A549 (cell line): ENCODE data around the gene SDR39U1. TPM values are rescaled to one million over a fixed set of nuclear protein-coding genes. Genes with fewer than 3 reads are reported as not detected.

Experiments used
- ATAC-seq, 2 experiments: fragments of 200-7000 bp in 1 of 2; fragments of >200 bp in 1 of 2; cut with Nextera tagmentation in 1 of 2; cut with Tn5 transposase in 1 of 2; 3 replicates each; pipeline versions ENCODE4 v1.8.0 to v1.9.1; 2018 to 2020; ENCODE audit warnings: mild to moderate bottlenecking in 1 of 2, moderate library complexity in 1 of 2
- CTCF ChIA-PET: fragments of 300-600 bp; sonication (Branson Sonifier 250); formaldehyde crosslinking; extraction: SDS; loops from one replicate; lab custom pipeline; 2021; ENCODE audit warnings: antibody characterized with exemption, inconsistent platforms; lab: Yijun Ruan, JAX
- POLR2A ChIA-PET: fragments of 350-600 bp; formaldehyde crosslinking; extraction: SDS; loops from one replicate; lab custom pipeline; 2021; ENCODE audit warnings: antibody characterized with exemption, inconsistent platforms; lab: Yijun Ruan, JAX
- DNase-seq, 2 experiments: peaks; one replicate each; pipeline versions ENCODE4 v3.0.0 to v3.0.0-alpha.2; 2011 to 2016; ENCODE audit warnings: low read depth in 1 of 2, low spot score in 1 of 2
- FAIRE-seq: peaks from 2 replicates; lab custom pipeline; 2011; peaks lifted over from hg19 to GRCh38; lab: Jason Lieb, UNC
- H3K27ac ChIP-seq, 2 experiments: fragments of >200 bp; sonication (Bioruptor Twin); formaldehyde crosslinking; 3 replicates each; pipeline ENCODE4 v1.5.1; 2016 to 2017
- H3K4me1 ChIP-seq: fragments of >200 bp; sonication (Bioruptor Twin); formaldehyde crosslinking; 3 replicates; pipeline ENCODE4 v1.6.1; 2016
- H3K4me2 ChIP-seq: fragments of >200 bp; sonication (Bioruptor Twin); formaldehyde crosslinking; 3 replicates; pipeline ENCODE4 v1.6.1; 2016
- H3K4me3 ChIP-seq: fragments of >200 bp; sonication (Bioruptor Twin); formaldehyde crosslinking; 3 replicates; pipeline ENCODE4 v1.5.1; 2016
- H3K9me3 ChIP-seq: fragments of >200 bp; sonication (Bioruptor Twin); formaldehyde crosslinking; 3 replicates; pipeline ENCODE4 v1.6.1; 2016
- BHLHE40 ChIP-seq: IDR thresholded peaks from 2 replicates; pipeline ENCODE4 v1.6.1; 2012; ENCODE audit warnings: low read depth, low read length, inconsistent platforms
- CHD4 ChIP-seq: fragments of 200-600 bp; sonication (generic); IDR thresholded peaks from 2 replicates; pipeline ENCODE4 v1.6.1; 2016; ENCODE audit warnings: antibody characterized with exemption, mild to moderate bottlenecking, borderline replicate concordance
- FOSB ChIP-seq: fragments of 250-450 bp; sonication (Bioruptor Pico); IDR thresholded peaks from 2 replicates; pipeline ENCODE4 v1.5.0; 2020; ENCODE audit warnings: mild to moderate bottlenecking, moderate library complexity
- FOSL2 ChIP-seq, 2 experiments: fragments of 450-650 bp in 1 of 2; fragments of >200 bp in 1 of 2; sonication (Bioruptor Twin) in 1 of 2; formaldehyde crosslinking; IDR thresholded peaks; 2 replicates each; pipeline versions ENCODE4 v1.5.0 to v1.6.1; 2016 to 2020; ENCODE audit warnings: mild to moderate bottlenecking in 1 of 2, moderate library complexity in 1 of 2
- JUN ChIP-seq, 2 experiments: fragments of >200 bp; sonication (Bioruptor Twin); formaldehyde crosslinking; IDR thresholded peaks; 2 replicates in 1 of 2; 3 replicates in 1 of 2; pipeline ENCODE4 v1.6.1; 2016 to 2017
- MAZ ChIP-seq: fragments of 150-350 bp; IDR thresholded peaks from 2 replicates; pipeline ENCODE4 v1.6.1; 2014; ENCODE audit warnings: antibody characterized with exemption, low read depth, low read length, borderline replicate concordance
- NFE2L2 ChIP-seq: fragments of 150-350 bp; conservative IDR thresholded peaks from 2 replicates; pipeline ENCODE4 v1.6.1; 2014; ENCODE audit warnings: low read length
- NR3C1 ChIP-seq: fragments of >200 bp; sonication (Bioruptor Twin); formaldehyde crosslinking; IDR thresholded peaks from 3 replicates; pipeline ENCODE4 v1.6.1; 2017
- POLR2AphosphoS2 ChIP-seq: conservative IDR thresholded peaks from 2 replicates; pipeline ENCODE4 v1.6.1; 2012; ENCODE audit warnings: low read length, improper control_type of control experiment, inconsistent platforms
- RNF2 ChIP-seq: fragments of 200-600 bp; sonication (generic); IDR thresholded peaks from 2 replicates; pipeline ENCODE4 v1.6.1; 2016; ENCODE audit warnings: low read depth, mild to moderate bottlenecking, antibody characterized with exemption, moderate library complexity, borderline replicate concordance
- TFCP2L1 ChIP-seq: fragments of 250-450 bp; sonication (Bioruptor Pico); IDR thresholded peaks from 2 replicates; pipeline ENCODE4 v1.5.0; 2021; ENCODE audit warnings: mild to moderate bottlenecking
- ZC3H11A ChIP-seq: fragments of 450-650 bp; IDR thresholded peaks from 2 replicates; pipeline ENCODE4 v1.6.1; 2014; ENCODE audit warnings: antibody characterized with exemption, mild to moderate bottlenecking
- ZFP36 ChIP-seq: fragments of 450-650 bp; IDR thresholded peaks from 2 replicates; pipeline ENCODE4 v1.6.1; 2014; ENCODE audit warnings: borderline replicate concordance; ENCODE audit not compliant: partially characterized antibody
- ZSCAN20 ChIP-seq: fragments of 250-450 bp; sonication (Bioruptor Pico); IDR thresholded peaks from 2 replicates; pipeline ENCODE4 v1.8.0; 2022; ENCODE audit warnings: mild to moderate bottlenecking, moderate library complexity
- WGBS: methylation state at CpG from one replicate; pipeline ENCODE4 v1.1.6; 2017; ENCODE audit errors: missing lambda C conversion rate; 5-methylcytosine and 5-hydroxymethylcytosine counted together
- polyA plus RNA-seq, 4 experiments: library from polyadenylated mRNA; depleted of rRNA in 3 of 4; stranded (reverse); fragments of >200 nt; fragmentation: RNase III in 1 of 4; extraction: RNeasy Plus Mini Kit Qiagen cat#74134 plus additional on column Dnase treatment in 1 of 4; gene quantifications; 2 replicates in 3 of 4; 3 replicates in 1 of 4; pipeline ENCODE4 v1.2.3, GENCODE V29; 2011 to 2017
- TF ChIP-seq, protein P1 (sequence below): fragments of 150-350 bp; IDR thresholded peaks from 2 replicates; pipeline ENCODE4 v1.6.1; 2014; ENCODE audit warnings: low read depth, mild to moderate bottlenecking, low read length
- TF ChIP-seq, protein P2 (sequence below): fragments of 200-600 bp; sonication (generic); IDR thresholded peaks from 2 replicates; pipeline ENCODE4 v1.6.1; 2016; ENCODE audit warnings: antibody characterized with exemption, mild to moderate bottlenecking, moderate library complexity
- TF ChIP-seq, protein P3 (sequence below): IDR thresholded peaks from 2 replicates; pipeline ENCODE4 v1.6.1; 2012; ENCODE audit warnings: low read depth, borderline replicate concordance
- TF ChIP-seq, protein P4 (sequence below): IDR thresholded peaks from 2 replicates; pipeline ENCODE4 v1.6.1; 2012
- TF ChIP-seq, protein P5 (sequence below): fragments of 250-450 bp; sonication (Bioruptor Pico); IDR thresholded peaks from 2 replicates; pipeline ENCODE4 v1.5.0; 2021; ENCODE audit warnings: mild to moderate bottlenecking, moderate library complexity, borderline replicate concordance
- TF ChIP-seq, protein P6 (sequence below): fragments of >200 bp; sonication (Bioruptor Twin); formaldehyde crosslinking; IDR thresholded peaks from 3 replicates; pipeline ENCODE4 v1.6.1; 2016
- TF ChIP-seq, protein P7 (sequence below): fragments of 450-650 bp; IDR thresholded peaks from 2 replicates; pipeline ENCODE4 v1.6.1; 2014; ENCODE audit warnings: antibody characterized with exemption
- TF ChIP-seq, protein P8 (sequence below): fragments of 250-450 bp; sonication (Bioruptor Pico); IDR thresholded peaks from 2 replicates; pipeline ENCODE4 v1.5.0; 2020; ENCODE audit warnings: low read depth, mild to moderate bottlenecking, moderate library complexity

The SDR39U1 gene
- polyA plus RNA-seq, 2 of the 4 experiments (the other 2 are of a cell fraction): 57.3 to 61.1 TPM

DNA sequence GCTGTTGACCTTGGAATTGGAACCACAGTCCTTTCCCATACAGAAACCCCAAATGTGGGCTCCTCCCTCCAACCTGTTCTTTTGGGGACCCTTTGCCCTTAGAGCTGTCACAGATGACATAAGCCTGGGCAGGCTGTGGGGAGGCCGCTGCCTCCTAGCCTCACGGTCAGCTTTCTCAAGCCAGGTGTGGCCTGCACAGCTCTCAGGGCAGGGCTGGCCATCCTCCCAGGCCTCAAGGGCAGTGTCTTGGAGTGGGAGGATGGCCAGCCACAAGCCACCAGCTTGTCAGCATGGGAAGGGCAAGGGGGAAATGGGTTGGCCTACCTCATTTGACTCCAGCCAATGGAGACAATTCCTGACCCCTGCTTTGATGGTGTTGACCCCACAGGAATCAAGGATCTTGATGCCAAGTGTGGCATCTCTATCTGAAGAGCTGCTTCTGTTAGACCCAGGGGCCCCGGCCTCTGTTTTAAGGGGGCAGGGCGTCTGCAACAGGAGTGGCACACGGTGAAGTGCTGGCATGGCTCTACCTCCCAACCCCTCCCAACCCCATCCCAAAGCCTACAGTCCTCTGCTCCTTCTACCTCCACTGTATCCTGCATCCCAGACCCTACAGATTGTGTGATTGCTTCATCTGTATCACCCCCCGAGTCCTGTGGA lies 24.6 kb downstream of the SDR39U1 start:
- ChIA-PET CTCF (interaction anchor here (1.2 to 16.5 kb wide), 6 partner anchors 12 to 175 kb away, joined by 3 to 254 read pairs (median 3); partner anchors contain the start of genes ADCY4, CBLN3, KHNYN and RIPK3), POLR2A (interaction anchor here (2.2 kb wide), 1 partner anchor 12 kb away, joined by 14 read pairs; the partner anchor contains the start of genes CBLN3 and KHNYN)
- H3K27ac ChIP-seq: no peak overlapping the region
- WGBS: 65% methylated on average over 6 of the region's 6 CpGs
- ATAC-seq (no peak), DNase-seq (no peak), FAIRE-seq (no peak)
- no peak overlapping the region for H3K4me3 ChIP-seq
- no peak for TF ChIP-seq JUN (IDR thresholded peaks at IDR 0.05)
- TF ChIP-seq, protein P1, sequence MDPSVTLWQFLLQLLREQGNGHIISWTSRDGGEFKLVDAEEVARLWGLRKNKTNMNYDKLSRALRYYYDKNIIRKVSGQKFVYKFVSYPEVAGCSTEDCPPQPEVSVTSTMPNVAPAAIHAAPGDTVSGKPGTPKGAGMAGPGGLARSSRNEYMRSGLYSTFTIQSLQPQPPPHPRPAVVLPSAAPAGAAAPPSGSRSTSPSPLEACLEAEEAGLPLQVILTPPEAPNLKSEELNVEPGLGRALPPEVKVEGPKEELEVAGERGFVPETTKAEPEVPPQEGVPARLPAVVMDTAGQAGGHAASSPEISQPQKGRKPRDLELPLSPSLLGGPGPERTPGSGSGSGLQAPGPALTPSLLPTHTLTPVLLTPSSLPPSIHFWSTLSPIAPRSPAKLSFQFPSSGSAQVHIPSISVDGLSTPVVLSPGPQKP: no peak
- no peak for TF ChIP-seq FOSL2 (IDR thresholded peaks at IDR 0.05)
- TF ChIP-seq FOSL2 (CRISPR knock-in tag; IDR thresholded peaks at IDR 0.05): no peak
- TF ChIP-seq ZSCAN20 (CRISPR knock-in tag): no peak
- no peak for TF ChIP-seq POLR2AphosphoS2
- TF ChIP-seq NFE2L2: no peak
- no peak for TF ChIP-seq FOSB
- TF ChIP-seq, protein P2, sequence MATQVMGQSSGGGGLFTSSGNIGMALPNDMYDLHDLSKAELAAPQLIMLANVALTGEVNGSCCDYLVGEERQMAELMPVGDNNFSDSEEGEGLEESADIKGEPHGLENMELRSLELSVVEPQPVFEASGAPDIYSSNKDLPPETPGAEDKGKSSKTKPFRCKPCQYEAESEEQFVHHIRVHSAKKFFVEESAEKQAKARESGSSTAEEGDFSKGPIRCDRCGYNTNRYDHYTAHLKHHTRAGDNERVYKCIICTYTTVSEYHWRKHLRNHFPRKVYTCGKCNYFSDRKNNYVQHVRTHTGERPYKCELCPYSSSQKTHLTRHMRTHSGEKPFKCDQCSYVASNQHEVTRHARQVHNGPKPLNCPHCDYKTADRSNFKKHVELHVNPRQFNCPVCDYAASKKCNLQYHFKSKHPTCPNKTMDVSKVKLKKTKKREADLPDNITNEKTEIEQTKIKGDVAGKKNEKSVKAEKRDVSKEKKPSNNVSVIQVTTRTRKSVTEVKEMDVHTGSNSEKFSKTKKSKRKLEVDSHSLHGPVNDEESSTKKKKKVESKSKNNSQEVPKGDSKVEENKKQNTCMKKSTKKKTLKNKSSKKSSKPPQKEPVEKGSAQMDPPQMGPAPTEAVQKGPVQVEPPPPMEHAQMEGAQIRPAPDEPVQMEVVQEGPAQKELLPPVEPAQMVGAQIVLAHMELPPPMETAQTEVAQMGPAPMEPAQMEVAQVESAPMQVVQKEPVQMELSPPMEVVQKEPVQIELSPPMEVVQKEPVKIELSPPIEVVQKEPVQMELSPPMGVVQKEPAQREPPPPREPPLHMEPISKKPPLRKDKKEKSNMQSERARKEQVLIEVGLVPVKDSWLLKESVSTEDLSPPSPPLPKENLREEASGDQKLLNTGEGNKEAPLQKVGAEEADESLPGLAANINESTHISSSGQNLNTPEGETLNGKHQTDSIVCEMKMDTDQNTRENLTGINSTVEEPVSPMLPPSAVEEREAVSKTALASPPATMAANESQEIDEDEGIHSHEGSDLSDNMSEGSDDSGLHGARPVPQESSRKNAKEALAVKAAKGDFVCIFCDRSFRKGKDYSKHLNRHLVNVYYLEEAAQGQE: no peak
- no peak for TF ChIP-seq NR3C1
- TF ChIP-seq, protein P3, sequence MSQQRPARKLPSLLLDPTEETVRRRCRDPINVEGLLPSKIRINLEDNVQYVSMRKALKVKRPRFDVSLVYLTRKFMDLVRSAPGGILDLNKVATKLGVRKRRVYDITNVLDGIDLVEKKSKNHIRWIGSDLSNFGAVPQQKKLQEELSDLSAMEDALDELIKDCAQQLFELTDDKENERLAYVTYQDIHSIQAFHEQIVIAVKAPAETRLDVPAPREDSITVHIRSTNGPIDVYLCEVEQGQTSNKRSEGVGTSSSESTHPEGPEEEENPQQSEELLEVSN: no peak
- TF ChIP-seq, protein P4, sequence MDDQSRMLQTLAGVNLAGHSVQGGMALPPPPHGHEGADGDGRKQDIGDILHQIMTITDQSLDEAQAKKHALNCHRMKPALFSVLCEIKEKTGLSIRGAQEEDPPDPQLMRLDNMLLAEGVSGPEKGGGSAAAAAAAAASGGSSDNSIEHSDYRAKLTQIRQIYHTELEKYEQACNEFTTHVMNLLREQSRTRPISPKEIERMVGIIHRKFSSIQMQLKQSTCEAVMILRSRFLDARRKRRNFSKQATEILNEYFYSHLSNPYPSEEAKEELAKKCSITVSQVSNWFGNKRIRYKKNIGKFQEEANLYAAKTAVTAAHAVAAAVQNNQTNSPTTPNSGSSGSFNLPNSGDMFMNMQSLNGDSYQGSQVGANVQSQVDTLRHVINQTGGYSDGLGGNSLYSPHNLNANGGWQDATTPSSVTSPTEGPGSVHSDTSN: no peak
- TF ChIP-seq RNF2: no peak
- H3K4me2 ChIP-seq: no peak overlapping the region
- H3K4me1 ChIP-seq: no peaks in the 10 kb centered on the region
- H3K9me3 ChIP-seq: no peaks in the 10 kb centered on the region

DNA sequence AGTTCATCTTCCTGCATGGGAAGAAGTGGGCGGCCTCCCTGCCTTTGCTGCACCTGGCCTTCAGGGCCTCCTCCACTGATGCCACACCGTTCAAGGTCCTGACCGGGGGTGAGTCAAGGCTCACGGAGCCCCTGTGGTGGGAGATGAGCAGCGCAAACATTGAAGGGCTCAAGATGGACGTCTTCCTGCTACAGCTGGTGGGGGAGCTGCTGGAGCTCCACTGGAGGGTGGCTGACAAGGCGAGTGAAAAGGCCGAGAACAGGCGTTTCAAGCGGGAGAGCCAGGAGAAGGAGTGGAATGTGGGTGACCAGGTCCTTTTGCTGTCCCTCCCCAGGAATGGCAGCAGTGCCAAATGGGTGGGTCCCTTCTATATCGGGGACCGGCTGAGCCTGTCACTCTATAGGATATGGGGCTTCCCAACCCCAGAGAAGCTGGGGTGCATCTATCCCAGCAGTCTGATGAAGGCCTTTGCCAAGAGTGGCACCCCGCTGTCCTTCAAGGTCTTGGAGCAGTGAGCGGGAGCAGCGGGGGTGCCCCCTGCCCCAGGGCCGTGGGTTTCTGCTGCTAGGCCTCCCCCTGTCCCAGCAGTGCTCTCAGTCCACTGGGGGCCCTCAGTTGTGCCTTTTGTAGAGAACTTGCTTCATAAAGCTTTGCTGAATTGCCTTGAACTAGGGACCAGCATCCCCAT lies 25.5 kb downstream of the SDR39U1 start:
- no peaks in the 10 kb centered on the region for H3K9me3 ChIP-seq
- TF ChIP-seq, protein P5, sequence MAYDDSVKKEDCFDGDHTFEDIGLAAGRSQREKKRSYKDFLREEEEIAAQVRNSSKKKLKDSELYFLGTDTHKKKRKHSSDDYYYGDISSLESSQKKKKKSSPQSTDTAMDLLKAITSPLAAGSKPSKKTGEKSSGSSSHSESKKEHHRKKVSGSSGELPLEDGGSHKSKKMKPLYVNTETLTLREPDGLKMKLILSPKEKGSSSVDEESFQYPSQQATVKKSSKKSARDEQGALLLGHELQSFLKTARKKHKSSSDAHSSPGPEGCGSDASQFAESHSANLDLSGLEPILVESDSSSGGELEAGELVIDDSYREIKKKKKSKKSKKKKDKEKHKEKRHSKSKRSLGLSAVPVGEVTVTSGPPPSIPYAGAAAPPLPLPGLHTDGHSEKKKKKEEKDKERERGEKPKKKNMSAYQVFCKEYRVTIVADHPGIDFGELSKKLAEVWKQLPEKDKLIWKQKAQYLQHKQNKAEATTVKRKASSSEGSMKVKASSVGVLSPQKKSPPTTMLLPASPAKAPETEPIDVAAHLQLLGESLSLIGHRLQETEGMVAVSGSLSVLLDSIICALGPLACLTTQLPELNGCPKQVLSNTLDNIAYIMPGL: no peak
- no peak for TF ChIP-seq BHLHE40
- TF ChIP-seq, protein P6, sequence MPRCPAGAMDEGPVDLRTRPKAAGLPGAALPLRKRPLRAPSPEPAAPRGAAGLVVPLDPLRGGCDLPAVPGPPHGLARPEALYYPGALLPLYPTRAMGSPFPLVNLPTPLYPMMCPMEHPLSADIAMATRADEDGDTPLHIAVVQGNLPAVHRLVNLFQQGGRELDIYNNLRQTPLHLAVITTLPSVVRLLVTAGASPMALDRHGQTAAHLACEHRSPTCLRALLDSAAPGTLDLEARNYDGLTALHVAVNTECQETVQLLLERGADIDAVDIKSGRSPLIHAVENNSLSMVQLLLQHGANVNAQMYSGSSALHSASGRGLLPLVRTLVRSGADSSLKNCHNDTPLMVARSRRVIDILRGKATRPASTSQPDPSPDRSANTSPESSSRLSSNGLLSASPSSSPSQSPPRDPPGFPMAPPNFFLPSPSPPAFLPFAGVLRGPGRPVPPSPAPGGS: no peak
- TF ChIP-seq, protein P7, sequence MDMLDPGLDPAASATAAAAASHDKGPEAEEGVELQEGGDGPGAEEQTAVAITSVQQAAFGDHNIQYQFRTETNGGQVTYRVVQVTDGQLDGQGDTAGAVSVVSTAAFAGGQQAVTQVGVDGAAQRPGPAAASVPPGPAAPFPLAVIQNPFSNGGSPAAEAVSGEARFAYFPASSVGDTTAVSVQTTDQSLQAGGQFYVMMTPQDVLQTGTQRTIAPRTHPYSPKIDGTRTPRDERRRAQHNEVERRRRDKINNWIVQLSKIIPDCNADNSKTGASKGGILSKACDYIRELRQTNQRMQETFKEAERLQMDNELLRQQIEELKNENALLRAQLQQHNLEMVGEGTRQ: no peak
- TF ChIP-seq, protein P8, sequence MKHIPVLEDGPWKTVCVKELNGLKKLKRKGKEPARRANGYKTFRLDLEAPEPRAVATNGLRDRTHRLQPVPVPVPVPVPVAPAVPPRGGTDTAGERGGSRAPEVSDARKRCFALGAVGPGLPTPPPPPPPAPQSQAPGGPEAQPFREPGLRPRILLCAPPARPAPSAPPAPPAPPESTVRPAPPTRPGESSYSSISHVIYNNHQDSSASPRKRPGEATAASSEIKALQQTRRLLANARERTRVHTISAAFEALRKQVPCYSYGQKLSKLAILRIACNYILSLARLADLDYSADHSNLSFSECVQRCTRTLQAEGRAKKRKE: no peak
- TF ChIP-seq TFCP2L1: no peak
- TF ChIP-seq ZC3H11A: no peak
- TF ChIP-seq ZFP36: no peak
- no peak for TF ChIP-seq MAZ
- TF ChIP-seq CHD4: no peak
- ChIA-PET CTCF (interaction anchor here (0.9 to 16.5 kb wide), 4 partner anchors 12 to 1297 kb away, joined by 3 to 254 read pairs (median 118); partner anchors contain the start of genes ADCY4, CBLN3, KHNYN and RIPK3), POLR2A (no interaction called here)
- no peaks in the 10 kb centered on the region for H3K4me1 ChIP-seq
- DNase-seq (no peak), ATAC-seq (no peak), FAIRE-seq (no peak)
- 86% methylated on average over 14 of the region's 16 CpGs for WGBS
- no peak overlapping the region for H3K4me3 ChIP-seq
- H3K27ac ChIP-seq: no peak overlapping the region
- H3K4me2 ChIP-seq: no peak overlapping the region
